ENCODE data around the gene PRLH.

PRLH gene

GRCh38 chr2:237540223-237540775, 26.1 kb upstream of the PRLH start:
- no peak for DNase-seq

- DNase-seq = no peak
Measured at GRCh38 chr2:237540823-237541222, 25.6 kb upstream of the PRLH start.

- DNase-seq = no peak
Measured at GRCh38 chr2:237541243-237541642, 25.1 kb upstream of the PRLH start.

- no peak for DNase-seq
Measured at GRCh38 chr2:237542001-237542704, 24.2 kb upstream of the PRLH start.

DNA sequence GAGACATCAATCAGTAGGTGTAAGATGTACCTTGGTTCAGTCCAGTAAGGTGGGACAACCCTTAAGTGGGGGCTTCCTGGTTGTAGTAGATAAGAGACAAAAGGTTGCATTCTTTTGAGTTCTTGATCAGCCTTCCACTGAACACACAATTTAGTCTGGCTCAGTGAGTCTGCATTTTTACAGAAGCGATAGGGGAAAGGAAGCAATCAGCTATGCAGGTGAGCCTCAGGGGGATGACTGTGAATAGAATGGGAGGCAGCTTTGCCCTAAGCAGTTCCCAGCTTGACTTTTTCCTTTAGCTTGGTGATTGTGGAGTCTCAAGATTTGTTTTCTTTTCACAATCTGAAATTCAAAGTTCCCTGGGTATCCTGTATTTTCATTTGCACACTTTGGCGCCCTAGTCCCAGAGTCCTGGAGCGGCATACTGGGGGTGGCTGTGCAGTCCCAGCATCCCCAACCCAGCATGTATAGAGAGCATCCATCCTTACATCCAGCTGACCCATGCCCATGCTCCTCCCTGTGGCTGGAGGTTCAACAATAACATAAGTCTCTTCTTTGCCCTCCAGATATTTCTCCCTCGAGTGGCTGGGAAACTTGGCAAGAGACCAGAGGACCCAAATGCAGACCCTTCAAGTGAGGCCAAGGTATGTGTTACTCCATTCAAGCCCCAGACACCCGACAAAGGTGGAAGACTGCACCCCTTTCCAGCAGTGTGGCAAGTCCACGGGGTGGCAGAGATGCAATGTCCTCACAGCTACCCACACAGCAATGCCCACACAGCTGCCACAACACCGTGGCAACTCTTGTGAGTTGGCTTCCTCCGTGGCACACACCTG, 20.1 kb upstream of the PRLH start:
- no peak for DNase-seq

GRCh38 chr2:237546876-237547395, 19.4 kb upstream of the PRLH start:
- DNase-seq = no peak

- no peak for DNase-seq
Measured at GRCh38 chr2:237547841-237548416, 18.4 kb upstream of the PRLH start.

DNA sequence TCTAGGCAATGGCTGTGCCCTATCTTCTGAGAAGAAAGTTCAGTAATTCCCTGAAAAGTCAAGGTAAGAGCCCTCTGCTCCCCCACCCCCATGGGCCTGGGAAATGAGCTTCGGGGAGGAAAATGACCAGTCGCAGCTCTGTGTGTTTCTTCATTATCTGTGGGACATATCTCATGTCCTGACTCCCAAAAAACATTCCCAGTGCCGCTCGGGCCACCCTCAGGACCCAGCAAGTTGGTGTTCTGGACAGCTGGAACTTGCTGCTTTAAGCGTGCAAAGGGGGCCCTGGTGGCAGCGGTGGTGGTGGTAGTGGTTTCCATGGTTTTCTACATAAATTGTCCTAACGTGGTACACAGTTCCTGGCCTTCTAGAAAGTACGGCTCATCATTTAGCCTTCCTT, 17.2 kb upstream of the PRLH start:
- DNase-seq = no peak

DNA sequence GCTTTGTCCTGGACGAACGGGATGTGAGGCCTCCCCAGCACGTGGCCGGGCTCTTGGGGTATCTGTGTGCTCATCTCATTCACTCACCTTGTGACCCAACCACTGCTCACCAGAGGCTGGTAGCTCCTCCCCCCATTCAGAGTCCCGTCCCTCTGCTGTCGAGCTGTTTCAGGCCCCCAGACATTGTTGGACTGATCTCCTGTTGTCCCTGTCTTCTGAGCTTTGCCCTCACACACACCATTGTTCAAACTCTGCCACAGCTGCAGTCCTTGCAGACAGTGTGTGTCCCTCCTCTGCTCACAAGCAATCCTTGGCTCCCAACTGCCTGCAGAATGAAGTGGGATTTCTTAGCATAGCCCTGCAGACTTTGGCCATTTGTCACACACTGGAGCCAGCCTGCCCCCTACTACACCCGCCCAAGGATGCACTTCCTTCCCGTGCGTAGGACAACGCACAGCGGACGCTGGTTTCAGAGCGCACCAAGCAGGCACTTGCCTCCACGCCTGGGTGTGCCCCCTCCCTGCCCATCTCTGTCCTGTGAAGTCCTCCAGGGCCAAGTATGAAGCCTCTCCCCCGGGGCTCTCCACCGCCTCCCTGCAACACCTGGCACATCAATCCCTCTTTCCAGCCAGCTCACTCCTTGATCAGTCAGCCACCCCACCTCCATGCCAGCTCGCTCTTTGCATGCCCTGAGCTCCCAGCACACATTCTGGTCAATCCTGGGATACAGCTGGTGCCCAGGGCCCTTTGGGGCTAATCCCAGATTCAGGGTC, 16.5 kb upstream of the PRLH start:
- no peak for DNase-seq

DNA sequence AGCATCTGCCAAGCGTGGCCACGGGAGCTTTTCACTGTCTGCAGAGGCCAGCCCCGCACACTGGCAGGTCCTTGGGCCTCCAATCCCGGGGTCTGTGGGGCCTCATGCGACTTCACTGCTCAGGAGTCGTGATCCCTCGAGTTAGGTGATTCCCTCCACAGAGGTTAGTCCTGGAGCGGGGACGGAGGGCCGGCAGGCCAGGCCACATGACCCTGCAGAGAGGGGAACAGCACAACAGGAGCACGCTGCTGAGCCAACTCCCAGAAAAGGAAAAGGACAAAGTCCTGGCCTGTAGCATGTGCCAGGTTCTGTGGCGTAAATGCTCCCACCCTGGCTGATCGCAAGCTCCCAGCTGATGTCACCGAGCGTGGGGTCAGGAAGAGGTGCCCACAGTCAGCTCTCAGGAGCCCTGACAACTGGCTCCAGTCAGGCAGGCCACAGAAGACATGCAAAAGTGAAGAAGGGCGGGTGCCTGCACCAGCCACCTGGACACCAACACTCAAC, 15.3 kb upstream of the PRLH start:
- no peak for DNase-seq

DNA sequence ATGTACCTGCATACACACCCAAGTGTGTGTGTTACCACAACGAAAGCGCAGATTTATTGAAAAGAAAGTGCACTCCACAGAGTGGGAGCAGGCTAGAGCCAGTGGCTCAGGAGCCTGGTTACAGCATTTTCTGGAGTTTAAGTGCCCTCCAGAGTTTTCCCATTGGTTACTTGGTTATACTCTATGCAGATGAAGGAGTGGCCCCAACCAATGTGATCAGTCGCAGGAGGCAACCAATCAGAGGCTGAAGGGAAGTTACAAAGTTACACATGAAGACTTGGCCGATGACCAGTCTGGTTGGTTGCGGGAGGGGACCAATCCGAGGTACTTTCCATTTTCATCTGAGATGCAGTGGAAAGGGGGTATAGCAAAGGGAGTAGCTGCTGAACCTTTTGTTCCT, 13.5 kb upstream of the PRLH start:
- DNase-seq = no peak

DNA sequence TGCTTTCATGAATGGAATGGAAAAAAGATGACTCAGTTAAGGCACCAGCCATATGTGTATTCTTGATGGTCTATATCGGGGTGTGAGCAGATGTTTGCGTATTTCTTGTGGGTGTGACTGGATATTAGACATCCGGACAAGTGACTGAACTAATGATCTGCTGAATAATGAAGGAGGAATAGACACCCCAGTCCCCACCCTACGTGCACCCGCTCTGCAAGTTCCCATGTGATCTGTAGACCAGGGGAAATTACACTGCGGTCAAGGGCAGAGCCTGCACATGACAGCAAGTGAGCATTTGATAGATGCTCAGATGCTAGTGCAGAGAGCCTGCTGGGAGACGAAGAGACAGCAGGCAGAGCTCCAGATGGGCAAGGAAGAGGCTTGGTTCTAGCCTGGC, 12.4 kb upstream of the PRLH start:
- DNase-seq = no peak

DNA sequence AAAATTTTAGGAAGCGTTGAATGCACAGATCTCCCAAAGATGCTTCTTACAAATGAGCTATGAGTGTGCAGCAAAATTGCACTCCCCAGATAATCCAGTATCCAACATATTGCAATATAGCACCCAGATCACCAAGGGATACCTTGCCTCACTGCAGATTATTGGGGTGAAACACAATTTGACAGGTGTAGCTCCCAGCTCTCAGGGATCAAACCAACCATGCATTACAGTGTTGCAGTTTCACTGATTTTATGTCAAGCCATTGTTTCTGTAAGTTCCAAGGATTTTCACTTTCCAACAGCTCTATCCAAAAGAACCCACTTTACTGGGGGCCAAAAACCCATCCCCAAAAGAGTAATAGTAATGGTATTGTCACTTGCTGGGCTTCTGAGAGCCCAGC, 10.8 kb upstream of the PRLH start:
- no peak for DNase-seq

DNA sequence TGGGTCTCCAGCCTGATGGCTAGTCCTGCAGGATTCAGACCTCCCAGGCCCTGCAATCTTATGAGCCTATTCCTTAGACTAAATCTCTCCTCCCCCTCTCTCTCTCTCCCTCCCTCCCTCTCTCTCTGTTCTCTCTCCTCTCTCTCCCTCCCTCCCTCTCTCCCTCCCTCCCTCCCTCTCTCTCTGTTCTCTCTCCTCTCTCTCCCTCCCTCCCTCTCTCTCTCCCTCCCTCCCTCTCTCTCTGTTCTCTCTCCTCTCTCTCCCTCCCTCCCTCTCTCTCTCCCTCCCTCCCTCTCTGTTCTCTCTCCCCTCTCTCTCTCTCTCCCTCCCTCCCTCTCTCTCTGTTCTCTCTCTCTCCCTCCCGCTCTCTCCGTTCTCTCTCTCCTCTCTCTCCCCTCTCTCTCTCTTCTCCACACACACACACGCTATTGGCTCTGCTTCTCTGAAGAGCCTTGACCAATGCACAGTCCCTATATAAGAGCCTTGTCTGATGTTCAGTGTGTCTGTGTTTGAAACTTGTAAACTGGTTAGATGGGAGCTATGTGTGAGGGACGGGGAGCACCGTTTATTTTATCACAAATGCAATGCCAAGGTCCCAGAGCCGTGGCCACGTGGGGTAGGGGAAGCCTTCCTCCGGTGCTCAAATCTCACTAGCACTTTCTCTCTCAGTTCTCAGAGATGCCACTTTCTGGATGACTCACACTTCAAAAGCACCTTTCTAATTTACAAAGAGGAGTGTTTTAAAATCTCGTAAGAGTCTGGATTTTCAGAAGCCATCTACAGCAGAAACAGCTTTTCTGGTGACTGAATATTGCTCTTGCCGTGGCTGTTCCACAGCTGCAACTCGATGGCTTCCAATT, 9.4 kb upstream of the PRLH start:
- peak; percentile 53 to 58 for DNase-seq

GRCh38 chr2:237557633-237558015, 8.8 kb upstream of the PRLH start:
- no peak for DNase-seq

DNA sequence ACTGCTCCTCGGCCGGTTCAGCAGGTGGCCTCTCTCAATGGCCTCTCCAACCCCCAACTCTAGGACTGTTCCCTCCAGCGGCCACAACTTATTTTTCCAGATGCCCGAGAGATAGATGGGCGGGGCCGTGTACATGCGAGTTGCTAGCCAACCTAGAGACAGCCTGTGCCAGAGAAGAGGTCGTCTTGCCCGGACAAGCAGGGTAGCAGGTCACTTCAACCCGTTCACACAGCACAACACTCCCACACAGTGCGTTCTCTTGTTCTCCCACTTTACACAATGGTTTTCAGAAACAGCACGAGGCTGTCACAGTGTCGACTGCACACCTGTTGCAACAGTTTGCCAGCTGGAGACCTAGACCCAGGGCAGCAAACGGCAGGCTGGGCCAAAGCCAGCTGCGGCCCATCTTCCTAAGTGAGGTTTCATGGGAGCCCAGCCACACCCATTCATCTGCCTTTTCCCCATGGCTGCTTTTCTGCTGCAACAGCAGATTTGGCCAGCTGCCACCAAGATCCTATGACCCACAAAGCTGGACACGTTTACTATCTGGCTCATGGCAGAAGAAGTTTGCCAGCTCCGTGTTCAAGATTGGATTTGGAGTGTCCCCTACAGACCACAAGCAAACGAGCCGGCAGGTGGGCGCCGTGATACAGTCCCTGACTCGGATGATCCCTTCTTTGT, 7.3 kb upstream of the PRLH start:
- no peak for DNase-seq

DNA sequence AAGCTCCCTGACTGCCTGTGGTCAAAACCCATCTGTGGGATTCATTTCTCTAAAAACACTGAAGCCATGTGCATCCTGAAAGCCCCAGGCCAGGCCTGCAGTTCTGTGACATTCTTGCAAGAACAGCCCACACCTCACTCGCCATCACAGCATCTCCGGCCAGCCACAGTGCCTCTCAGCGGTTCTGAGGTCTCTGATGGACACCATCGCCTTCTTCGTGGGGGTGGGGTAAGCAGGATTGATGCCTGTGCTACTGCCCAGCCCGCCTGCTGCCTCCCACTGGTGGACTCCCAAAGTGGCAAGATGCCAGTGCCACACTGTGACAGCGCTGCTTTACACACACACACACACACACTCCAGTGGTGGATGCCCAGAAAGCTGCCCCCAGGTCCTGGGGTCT, 5.2 kb upstream of the PRLH start:
- DNase-seq = no peak

GRCh38 chr2:237563816-237564215, 2.6 kb upstream of the PRLH start:
- DNase-seq = no peak

DNA sequence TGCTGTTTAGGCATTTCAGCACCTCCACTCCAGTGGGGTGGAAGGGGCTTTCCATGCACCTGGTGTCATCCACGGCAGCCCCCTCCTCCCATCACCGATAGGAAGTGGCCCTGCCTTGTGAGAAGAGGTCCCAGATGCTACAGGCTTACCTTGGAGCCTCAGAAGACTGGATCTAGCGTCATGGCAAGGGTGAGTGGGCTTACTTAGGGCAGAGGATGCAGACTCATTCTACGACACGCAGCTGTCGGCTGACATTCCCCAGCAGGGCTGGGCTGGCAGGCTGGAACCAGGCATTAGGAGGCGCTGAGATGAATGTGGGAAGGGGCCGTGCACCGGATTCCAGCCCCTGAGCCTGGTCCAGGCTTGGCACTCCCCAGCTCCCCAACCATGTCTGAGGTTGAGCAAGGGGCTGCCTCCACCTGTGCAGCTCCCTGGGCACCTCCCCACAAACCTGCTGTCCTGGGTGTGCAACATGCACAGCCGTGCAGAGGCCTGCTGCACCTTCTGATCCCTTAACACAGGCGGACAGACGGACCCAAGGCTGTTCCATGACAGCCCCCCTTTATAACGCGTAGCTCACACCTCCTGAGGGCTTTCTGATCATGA, 1.7 kb upstream of the PRLH start:
- no peak for DNase-seq

DNA sequence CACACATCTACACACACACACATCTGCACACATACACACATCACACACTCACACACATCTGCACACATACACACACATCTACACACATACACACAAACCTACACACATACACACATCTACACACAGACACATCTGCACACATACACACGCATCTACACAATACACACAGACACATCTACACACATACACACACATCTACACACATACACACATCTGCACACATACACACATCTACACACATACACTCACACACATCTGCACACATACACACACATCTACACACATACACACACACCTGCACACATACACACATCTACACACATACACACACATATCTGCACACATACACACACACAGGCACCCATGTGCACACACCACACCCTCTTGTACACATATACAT, 400 bp upstream of the PRLH start:
- no peak for DNase-seq
